Ramos (cell line): ENCODE data around the gene SLC25A21.
"Not testable (repeated sequence)": the region's sequence is repeated elsewhere in the genome, so short reads cannot be mapped to it uniquely, and the experiment has no call there.

Experiments used
- in situ Hi-C: fragments of 300-500 bp; cut with MboI; formaldehyde crosslinking; loops from one replicate; pipeline ENCODE4 v1.14.3; 2022; ENCODE audit warnings: low sequenced_read_pairs; ENCODE audit not compliant: unreplicated experiment

The SLC25A21 gene

GRCh38 chr14:36748610-36749213, 423.7 kb downstream of the SLC25A21 start:
- in situ Hi-C loops: no loop called here

GRCh38 chr14:36747411-36748184, 424.8 kb downstream of the SLC25A21 start:
- in situ Hi-C loops: no loop called here

- in situ Hi-C loops: no loop called here
Observed at GRCh38 chr14:36746872-36747271, 425.5 kb downstream of the SLC25A21 start.

- in situ Hi-C loops: no loop called here
Observed at GRCh38 chr14:36741858-36742257, 430.5 kb downstream of the SLC25A21 start.

- in situ Hi-C loops: no loop called here
Observed at GRCh38 chr14:36738269-36738668, 434.1 kb downstream of the SLC25A21 start.

GRCh38 chr14:36726128-36726527, 446.3 kb downstream of the SLC25A21 start:
- in situ Hi-C loops: no loop called here

- in situ Hi-C loops: no loop called here
Observed at GRCh38 chr14:36724162-36724561, 448.2 kb downstream of the SLC25A21 start.

GRCh38 chr14:36723530-36723929, 448.9 kb downstream of the SLC25A21 start:
- in situ Hi-C loops: no loop called here

GRCh38 chr14:36721877-36722276, 450.5 kb downstream of the SLC25A21 start:
- in situ Hi-C loops: no loop called here

GRCh38 chr14:36720657-36721056, 451.7 kb downstream of the SLC25A21 start:
- in situ Hi-C loops: no loop called here

GRCh38 chr14:36719823-36720222, 452.6 kb downstream of the SLC25A21 start:
- in situ Hi-C loops: no loop called here

GRCh38 chr14:36718216-36718615, 454.2 kb downstream of the SLC25A21 start:
- in situ Hi-C loops: no loop called here

- in situ Hi-C loops: no loop called here
Observed at GRCh38 chr14:36717363-36717762, 455.0 kb downstream of the SLC25A21 start.

GRCh38 chr14:36716614-36717184, 455.7 kb downstream of the SLC25A21 start:
- in situ Hi-C loops: no loop called here

- in situ Hi-C loops: no loop called here
Observed at GRCh38 chr14:36713960-36714703, 458.3 kb downstream of the SLC25A21 start.

- in situ Hi-C loops: no loop called here
Observed at GRCh38 chr14:36707570-36707969, 464.8 kb downstream of the SLC25A21 start.

GRCh38 chr14:36702474-36702873, 469.9 kb downstream of the SLC25A21 start:
- in situ Hi-C loops: no loop called here

- in situ Hi-C loops: no loop called here
Observed at GRCh38 chr14:36701132-36701531, 471.3 kb downstream of the SLC25A21 start.

GRCh38 chr14:36700651-36701050, 471.8 kb downstream of the SLC25A21 start:
- in situ Hi-C loops: no loop called here

- in situ Hi-C loops: not testable (repeated sequence)
Observed at GRCh38 chr14:36699420-36699819, 473.0 kb downstream of the SLC25A21 start.
